ENCODE measurements around the gene KLHL33.
"Not testable (repeated sequence)": the region's sequence is repeated elsewhere in the genome, so short reads cannot be mapped to it uniquely, and the experiment has no call there.

KLHL33 gene

GRCh38 chr14:20452831-20453230, 16.9 kb upstream of the KLHL33 start:
- not testable (repeated sequence) for DNase-seq (ENCODE audit: low read depth in 2 of 2)

DNA sequence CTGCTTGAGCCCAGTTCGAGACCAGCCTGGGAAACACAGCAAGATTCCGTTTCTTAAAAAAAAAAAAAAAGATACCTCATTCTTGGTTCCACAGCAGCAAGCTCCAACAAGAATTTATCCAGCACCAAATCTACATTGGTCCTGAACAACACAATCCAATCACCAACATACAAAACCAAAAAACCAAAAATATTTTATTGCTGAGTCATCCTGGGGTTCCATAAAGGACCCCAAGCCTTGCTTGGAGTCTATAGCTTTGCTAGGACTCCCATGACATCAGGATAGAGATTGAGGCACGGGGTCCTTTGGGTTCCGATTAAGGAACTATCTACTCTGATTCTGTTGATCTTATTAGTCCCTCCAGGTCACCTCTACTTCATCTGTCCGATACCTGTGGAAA, 10.9 kb upstream of the KLHL33 start:
- DNase-seq (ENCODE audit: low read depth in 2 of 2) = no peak

DNA sequence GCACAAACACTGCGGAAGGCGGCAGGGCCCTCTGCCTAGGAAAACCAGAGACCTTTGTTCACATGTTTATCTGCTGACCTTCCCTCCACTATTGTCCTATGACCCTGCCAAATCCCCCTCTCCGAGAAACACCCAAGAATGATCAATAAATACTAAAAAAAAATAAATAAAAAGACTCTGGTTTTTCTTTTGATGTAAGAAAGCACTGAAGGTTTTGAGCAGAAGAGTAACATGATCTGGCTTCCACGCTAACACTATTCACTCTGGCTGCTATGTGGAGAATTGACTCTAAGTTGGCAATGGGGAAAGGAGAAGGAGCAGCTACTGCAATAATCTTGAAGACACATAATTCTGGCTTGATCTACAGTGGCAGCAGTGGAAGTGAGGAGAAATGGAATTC, 7.7 kb upstream of the KLHL33 start:
- DNase-seq (ENCODE audit: low read depth in 2 of 2) = not testable (repeated sequence)

GRCh38 chr14:20441461-20441860, 5.5 kb upstream of the KLHL33 start:
- DNase-seq (ENCODE audit: low read depth in 2 of 2) = no peak

DNA sequence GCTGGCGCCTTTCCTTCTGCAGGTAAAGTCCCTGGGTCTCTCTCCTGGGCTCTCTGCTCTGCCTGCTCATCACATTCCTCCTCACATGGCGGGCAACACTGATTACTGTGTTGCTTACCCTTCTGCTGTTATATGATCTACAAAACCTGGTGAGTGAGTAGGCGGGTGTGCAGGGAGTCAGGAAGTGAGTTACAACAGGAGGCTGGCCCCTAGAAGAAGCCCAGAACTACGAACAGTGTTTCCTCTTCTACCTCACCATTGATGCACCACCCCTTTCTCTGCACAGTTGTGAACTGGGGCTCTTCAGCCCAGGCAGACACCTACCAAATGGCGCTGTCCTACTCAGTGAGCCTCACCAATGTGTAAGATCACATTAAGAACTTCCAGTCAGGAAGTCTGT, 4.9 kb upstream of the KLHL33 start:
- no peak for DNase-seq (ENCODE audit: low read depth in 2 of 2)

- DNase-seq (ENCODE audit: low read depth in 2 of 2) = no peak
Measured at GRCh38 chr14:20440465-20440864, 4.5 kb upstream of the KLHL33 start.

- no peak for DNase-seq (ENCODE audit: low read depth in 2 of 2)
Measured at GRCh38 chr14:20438664-20439063, 2.7 kb upstream of the KLHL33 start.

DNA sequence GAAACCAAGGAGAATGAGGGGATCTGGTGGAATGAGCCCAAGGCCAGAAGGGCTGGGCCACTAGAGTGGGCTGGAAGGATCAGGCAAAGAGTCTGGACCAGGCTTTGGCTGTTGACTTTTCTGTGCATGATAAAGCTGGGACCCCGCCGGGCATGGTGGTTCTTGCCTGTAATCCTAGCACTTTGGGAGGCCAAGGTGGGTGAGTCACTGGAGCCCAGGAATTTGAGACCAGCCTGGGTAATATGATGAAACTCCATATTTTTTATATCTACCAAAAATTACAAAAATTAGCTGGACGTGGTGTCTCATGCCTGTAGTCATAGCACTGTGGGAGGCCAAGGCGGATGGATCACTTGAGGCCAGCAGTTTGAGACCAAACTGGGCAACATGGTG, 393 bp upstream of the KLHL33 start:
- no peak for DNase-seq (ENCODE audit: low read depth in 2 of 2)

DNA sequence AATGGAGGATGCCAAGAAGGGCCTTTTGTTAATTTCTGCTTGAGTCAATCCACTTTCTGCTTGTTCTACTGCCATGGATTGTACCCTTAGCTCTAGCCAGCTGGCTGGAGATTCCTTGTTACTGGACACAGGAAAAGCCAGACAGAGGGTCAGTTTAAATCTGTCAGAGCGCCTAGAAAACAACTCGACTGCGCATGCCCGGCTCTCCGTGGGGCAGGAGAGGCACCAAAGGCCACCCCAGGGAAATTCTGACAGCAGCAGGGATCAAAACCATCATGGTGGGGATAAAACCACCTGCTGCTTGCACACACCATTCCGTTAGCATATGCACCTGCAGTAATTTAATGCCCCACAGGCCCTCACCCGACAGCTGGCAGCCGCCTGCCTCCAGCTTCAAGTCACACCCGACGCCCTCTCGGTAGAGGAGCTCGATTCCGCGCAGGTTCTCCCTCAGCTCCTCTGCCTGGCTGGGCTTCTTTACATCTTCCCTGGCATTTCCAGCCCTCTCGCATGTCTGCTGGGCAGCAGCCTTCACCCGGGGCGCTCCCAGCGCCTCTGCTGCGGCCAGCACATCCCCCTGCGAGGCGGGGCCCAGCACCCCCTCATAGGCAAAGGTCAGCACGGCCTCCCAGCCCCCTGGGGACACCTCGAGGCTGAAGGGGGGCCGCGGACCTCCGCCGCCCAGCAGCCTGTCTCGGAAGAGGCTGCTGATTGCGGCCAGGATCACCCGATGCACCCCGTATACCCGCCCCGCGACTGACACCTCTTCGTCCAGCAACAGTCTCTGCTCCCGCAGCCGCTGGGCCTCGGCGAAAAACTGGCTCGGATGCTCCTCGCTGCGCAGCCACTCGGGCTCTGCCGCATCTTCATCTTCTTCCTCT, 1.0 kb downstream of the KLHL33 start:
- DNase-seq (ENCODE audit: low read depth in 2 of 2) = no peak

DNA sequence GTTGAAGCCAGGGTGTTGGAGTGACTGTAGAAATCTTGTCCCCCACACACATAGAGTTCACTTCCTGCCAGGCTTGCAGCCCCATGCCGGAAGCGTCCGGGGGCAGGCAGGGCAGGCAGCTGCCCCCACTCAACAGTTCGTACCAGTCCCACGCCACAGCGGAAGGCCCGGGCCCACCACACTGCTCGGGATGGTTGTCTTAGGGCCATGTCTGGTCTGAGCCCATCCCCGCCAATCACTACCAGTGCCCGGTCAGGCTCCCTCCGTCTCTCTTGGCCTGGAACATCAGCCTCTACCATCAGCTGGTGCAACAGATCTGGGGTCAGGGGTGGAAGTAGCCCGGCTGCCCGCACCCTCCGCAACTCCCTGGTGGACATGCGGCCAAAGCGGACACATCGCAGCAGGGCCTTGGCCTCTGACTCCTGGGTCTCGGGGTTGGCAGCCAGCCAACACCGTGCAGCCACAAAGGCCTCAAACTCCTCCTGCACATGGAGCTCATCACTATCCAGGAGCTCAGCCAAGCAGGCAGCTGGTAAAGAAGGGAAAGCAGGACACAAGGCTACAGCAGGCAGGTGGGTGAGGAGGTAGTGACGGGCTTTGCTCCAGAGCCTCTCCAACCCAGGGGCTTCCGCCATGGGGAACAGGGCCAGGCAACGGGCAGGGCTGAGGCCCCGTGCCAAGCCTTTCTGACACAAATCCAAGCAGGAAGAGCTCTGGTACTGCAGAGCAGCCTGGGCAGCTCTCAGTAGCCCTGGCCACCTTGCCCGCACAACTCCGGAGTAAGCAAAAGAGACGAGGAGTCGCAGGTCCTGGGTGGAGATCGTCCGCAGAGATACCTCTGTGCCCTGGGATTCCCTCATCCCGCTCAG, 5.9 kb downstream of the KLHL33 start:
- no peak for DNase-seq (ENCODE audit: low read depth in 2 of 2)

- DNase-seq (ENCODE audit: low read depth in 2 of 2) = no peak
Measured at GRCh38 chr14:20428802-20429201, 7.2 kb downstream of the KLHL33 start.

DNA sequence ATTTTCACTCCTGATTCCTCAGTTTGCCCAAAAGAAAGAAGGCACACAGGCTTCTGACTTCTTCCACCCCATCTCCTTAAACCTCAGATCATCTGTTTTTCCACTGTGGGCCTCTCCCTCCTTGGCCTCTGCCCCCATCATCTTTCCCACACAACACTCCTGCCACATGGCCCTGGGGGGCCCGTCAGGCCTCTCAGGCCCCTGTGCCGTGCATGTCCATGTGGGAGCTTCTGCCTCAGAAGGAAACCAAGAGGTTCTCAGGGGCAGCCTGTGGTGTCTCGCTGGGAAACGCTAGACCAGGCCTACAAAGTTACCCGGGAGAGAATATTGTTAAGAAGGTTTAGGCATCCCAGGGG, 8.0 kb downstream of the KLHL33 start:
- no peak for DNase-seq (ENCODE audit: low read depth in 2 of 2)

DNA sequence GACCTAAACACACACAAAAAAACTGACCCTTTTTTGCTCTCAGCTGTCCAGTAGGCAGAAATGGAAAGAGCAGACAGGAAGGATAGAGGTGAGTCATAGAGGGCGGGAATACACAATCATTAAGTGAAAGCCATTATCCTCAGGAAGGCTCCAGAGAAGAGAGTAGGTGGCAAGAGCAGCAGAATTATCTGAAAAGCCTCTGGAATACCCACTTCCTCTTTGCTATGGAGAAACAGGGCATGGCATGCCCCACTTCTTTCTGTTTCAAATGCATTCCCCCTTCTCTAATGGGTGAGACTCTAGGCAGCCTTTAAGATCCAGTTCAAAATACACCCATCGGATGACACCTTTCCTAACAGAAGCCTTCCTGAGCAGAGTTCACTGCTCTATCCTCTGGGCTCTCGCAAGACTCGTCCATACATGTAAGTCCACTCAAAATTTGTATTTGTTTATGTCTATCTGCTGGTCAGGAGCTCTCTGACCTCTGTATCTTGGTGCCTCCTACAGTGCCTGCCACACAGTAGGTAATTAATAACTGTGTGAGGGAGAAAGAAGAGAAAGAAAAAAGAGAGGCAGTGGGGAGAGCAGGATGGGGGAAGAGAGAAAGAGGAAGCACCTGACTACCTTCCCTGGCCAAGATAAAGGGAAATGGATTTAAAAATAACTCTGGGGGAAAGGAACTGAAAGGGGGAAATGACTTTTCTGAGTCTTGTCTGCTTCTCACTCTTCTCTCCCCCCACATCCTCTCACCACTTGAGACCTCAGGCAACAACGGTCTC, 8.5 kb downstream of the KLHL33 start:
- no peak for DNase-seq (ENCODE audit: low read depth in 2 of 2)

- DNase-seq (ENCODE audit: low read depth in 2 of 2) = no peak
Measured at GRCh38 chr14:20424851-20425250, 11.1 kb downstream of the KLHL33 start.

DNA sequence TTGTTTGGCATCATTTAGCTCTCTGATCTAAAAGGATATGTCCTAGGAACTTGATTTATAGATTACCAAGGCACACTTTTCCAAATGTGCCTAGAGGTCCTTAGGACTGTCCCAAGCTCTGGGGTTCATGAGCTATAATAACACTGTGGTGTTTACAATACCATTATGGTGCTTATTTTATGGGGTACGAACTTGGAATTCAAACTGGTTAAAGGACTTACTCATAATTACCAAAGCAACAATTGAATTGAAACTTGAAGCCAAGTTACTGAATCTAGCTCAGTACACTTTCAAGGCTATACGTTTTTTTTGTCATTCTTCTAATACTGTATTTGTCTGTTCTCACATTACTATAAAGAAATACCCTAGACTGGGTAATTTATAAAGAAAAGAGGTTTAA, 13.1 kb downstream of the KLHL33 start:
- no peak for DNase-seq (ENCODE audit: low read depth in 2 of 2)

DNA sequence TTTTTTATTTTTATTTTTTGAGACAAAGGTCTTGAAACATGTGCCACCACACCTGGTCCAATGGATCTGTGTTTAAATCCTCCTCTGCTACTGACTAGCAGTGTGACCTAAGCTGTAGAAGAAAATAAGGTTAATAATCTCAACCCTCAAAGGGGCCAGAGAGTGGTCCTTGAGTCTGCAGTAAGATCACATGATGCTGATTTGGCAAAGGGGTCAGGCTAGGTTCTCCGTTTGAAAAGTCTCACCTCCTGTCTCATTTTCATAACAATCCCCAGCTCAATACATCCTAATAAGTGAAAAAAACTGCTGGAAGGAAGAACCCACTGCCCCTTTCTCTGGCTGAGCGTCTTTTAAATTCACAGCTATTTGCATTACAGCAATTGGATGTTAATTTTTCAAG, 14.7 kb downstream of the KLHL33 start:
- no peak for DNase-seq (ENCODE audit: low read depth in 2 of 2)

DNA sequence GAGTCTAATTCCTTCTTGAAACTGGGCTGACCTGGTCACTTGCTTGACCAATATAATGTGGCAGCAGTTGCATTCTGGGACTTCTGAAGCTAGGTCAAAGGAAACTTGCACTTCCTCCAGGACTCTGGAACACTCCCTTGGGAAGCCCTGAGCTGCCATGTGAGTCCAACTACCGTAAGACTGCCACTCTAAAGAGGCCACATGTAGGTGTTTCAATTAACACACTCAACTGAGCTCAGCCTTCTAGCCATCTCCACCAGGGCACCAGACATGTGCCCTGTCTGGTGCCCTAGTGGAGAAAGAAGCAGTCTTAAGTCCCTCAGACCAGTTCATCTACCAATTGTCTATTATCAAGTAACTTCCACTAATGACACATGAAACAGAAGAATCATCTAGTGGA, 16.5 kb downstream of the KLHL33 start:
- DNase-seq (ENCODE audit: low read depth in 2 of 2) = no peak

DNA sequence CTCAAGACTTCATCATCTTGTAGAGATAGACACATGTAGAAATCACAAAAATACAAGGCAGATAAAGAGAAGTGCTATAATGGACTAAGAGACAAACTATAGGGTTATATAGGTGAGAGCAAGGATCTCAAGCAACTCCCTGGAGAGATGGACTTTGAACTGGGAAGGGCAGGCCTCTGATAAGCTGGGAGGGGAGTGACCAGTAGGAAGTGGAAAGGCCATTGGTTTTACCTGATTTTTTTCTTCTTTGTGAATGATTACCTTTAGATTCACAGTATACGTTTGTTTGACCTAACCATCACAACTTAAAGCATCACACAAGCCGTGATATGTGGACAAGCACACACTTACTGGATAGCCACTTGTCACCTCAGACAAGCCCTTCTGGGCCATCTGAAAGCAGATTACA, 17.5 kb downstream of the KLHL33 start:
- DNase-seq (ENCODE audit: low read depth in 2 of 2) = no peak

DNA sequence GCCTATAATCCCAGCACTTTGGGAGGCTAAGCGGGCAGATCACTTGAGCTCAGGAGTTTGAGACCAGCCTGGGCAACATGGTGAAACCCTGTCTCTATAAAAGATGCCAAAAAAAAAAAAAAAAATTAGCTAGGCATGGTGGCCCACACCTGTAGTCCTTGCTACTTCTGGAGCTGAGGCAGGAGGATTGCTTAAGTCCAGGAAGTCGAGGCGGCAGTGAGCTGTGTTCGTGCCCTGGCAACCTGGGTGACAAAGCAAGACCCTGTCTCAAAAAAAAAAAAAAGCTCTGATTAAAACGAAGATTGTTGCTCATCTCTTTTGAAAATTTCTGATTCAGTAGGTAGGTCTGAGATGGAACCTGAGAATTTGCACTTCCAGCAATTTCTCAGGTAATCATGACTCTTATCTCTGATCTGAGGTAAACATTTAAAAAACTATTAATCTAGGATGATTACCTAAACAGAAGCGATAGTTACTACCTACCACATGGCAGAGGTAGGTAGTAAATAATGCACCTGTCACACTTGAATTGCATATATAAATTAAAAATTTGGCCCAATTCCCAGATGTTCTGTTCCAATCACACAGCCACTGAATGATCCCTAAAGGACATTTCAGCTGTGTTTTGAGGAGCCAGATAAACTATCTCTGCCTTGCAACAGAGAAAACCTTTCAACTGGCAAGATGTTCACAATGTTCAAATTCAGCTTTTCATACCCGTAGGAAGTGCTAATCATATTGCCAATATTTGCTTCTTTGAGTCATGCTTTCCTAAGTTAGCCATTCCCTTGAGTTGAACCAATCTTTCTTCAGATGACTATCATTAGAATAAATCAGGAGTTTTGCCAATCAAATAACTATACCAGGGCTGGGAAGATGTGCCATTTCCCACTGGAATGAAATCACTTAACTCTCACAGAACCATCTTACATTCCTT, 18.4 kb downstream of the KLHL33 start:
- DNase-seq (ENCODE audit: low read depth in 2 of 2) = no peak

GRCh38 chr14:20416223-20416622, 19.7 kb downstream of the KLHL33 start:
- DNase-seq (ENCODE audit: low read depth in 2 of 2) = no peak

DNA sequence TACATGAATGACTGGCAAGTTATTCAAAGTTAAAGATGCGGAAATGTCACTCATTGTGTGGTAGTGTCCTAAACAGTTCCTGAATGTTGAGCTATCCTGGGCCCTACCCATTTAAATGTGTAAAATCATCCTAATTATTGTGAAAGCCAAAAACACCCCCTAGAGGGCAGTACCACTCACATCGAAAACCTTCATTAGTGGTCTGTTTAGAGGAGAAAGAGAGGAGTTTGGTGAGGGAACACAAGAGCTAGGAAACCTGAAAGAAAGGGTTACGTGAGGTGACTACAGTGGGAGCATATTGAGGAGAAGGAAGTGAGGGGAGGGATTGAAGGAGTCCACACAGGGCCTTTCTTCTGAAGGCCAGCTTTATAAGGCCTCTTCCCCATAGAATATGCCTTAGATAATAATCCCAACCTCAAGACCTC, 20.2 kb downstream of the KLHL33 start:
- no peak for DNase-seq (ENCODE audit: low read depth in 2 of 2)
